GM18519 (cell line): ENCODE data around the gene PHF12.

ENCODE experiments used
- ATAC-seq: cut with Tn5 transposase; IDR thresholded peaks from one replicate; pipeline ENCODE4 v1.9.1; 2021; ENCODE audit warnings: mild to moderate bottlenecking, moderate library complexity; ENCODE audit not compliant: unreplicated experiment, low FRiP score

PHF12 gene

DNA sequence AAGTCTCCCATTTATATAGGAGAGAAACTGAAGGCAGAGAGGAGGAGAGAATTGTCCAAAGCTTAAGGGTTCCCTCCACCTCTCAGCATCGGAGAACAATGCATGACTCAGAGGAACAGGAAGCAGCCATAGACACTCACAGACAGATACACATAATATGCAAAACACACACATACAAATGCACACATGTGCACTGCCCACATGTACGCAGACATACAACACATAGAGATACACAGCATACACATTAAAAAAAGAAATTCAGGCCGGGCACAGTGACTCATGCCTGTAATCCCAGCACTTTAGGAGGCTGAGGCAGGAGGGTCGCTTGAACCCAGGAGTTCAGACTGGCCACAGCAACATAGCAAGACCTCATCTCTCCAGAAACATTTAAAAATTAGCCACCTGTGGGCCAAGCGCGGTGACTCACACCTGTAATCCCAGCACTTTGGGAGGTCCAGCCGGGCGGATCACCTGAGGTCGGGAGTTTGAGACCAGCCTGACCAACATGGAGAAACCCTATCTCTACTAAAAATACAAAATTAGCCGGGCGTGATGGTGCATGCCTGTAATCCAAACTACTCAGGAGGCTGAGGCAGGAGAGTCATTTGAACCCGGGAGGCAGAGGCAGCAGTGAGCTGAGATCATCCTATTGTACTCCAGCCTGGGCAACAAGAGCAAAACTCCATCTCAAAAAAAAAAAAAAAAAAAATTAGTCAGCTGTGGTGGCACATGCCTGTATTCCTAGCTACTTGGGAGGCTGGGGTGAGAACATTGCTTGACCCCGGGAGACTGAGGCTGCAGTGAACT is 85.2 kb downstream of the PHF12 start:
- ATAC-seq: no peak

DNA sequence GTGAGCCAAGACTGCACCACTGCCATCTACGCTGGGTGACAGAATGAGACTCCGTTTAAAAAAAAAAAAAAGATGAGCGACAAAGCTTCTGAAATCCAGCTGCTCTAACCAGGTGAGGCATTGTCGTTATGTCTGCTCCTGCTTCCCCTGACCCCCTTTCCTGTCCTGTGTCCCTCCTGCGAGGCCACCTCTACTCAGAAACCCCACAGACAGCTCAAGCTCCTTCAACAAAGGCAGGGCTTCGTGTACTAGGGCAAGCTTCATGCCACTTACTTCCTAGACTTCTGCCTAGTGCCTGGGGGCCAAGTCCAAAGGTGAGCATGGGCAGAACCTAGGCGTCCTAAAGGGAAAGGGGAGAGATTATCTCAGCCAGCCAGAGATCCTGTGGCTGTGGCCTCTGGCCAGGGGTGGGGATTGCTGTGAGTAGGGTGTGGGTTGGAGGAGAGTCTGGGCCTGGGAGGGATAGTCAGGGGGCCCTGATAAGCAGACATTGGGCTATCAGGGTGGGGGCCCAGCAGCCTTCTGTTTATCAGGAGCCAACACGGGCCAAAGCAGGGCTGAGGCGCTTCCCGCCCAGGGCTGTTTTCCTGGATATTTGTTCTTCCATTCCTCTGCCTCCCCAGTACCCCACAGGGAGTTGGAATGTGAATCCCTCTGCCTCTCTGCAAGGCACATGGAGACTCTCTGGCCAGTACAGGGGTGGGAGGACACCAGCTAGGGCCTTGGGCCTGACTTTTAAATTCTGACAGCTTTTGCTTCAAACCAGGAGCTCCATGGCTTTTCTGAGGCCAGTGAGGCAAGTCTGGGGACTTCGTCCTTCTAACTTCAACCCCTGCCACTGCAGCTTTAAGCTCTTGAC is 86.1 kb downstream of the PHF12 start:
- no peak for ATAC-seq

DNA sequence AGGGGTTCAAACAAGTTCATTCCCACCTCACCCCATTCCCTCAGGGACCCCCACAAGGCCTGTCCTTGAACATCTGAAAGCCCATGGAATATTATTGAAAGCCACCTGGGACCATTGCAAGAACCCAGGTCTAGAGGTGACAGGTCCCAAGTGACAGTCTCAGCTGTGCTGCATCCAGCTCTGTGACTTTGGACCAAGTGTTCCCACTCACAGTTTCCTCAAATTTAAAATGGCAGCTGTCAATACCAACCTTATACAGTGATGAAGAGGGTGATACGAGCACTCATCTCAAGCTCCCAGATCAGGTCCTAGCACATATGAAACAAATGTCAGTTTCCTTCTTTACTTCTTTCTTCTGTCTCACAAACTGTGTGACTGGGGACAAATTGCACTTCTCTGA is 87.4 kb downstream of the PHF12 start:
- ATAC-seq: no peak

DNA sequence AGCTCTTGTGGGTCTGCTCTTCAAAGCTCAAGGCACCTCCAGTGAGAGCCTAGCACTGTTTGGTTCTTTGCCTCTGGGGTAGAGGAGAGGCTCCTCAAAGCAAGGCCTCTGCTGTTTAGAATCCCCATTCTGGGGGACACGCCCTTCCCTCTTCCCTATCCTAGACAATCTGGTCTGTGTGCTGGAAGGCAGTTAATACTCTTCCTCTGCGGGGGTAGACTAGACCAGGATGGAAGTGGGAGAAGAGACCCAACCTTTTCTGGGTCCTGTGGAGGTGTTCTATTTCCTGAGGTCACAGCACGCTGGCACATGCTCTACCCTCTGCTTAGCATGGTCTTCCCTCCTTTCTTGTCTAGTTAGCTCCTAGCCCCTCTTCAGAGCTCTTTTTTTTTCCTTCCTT is 88.8 kb downstream of the PHF12 start:
- no peak for ATAC-seq

DNA sequence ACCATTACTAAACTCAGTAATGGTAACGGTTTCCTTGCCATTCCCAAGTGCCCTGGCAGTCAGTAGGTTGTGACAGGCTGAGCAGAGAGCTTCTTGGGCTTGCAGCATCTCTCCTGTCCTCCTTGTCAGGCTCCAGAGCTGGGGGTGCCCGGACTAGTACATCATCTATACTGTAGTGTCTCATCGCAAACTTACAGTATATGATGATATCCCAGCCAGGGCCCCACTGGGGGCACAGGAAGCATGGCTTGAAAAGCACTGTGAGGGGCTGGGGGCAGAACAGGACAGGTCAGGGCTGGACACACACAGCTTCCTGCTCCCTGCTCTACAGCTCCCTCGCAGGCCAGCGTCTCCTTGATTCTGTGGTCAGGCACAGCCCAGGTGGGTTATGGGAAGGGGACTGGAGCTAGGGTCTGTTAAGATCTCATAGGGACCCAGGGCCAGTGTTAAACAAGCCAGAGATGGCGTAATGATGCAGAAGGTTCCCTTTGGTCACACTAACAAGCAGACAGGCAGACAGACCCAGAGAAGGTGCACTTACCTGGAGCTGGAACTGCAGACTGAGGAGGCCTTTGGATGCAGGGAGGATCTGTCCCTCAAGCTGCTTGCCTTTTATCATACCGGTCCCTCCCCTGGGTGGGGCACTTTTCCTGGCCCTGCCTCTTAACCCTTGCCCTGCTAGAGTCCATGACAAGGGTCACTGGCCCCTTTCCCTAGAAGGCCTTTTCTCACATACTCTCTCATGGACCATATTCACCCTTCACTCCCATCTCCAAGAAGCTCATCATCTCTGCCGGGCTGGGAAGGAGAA is 89.7 kb downstream of the PHF12 start:
- ATAC-seq: no peak

DNA sequence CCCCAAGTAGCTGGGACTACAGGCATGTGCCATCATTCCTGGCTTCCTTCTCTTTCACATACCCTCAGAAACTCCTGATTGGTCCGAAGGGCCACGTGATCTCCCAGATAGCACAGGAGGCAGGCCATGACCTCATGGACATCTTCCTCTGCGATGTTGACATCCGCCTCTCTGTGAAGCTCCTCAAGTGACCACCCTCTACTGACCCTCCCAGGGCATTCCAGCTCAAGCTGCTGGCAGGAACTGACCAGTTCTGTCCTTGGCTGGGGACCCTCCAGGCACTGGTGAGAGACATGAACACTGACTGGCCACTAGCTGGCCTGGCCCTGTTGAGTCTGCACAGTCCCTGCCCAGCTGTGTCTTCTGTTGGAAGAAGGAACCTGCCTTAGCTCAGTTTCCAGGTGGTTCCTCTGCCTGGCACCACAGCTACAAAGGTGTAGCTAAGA is 90.9 kb downstream of the PHF12 start:
- ATAC-seq: no peak

DNA sequence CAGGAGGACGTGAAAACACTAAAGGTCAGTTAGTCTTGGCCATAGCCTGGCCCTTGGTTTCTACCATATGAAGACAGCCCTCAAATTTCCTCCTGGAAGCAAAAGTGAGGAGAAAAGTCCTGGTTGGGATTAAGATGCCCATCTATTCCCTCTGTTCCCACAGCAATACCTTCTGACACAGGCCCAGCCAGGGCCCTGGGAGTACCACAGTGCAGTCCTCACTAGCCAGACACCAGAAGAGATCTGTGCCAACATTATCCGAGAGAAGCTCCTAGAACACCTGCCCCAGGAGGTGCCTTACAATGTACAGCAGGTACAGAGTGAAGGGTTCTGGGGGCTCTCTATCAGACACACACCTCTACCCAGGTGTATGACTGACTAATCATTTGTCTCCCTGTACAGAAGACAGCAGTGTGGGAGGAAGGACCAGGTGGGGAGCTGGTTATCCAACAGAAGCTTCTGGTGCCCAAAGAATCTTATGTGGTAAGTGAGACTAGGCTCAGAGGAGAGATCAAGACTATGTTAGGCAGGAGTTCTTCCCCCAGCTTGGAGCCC is 92.4 kb downstream of the PHF12 start:
- ATAC-seq: no peak

DNA sequence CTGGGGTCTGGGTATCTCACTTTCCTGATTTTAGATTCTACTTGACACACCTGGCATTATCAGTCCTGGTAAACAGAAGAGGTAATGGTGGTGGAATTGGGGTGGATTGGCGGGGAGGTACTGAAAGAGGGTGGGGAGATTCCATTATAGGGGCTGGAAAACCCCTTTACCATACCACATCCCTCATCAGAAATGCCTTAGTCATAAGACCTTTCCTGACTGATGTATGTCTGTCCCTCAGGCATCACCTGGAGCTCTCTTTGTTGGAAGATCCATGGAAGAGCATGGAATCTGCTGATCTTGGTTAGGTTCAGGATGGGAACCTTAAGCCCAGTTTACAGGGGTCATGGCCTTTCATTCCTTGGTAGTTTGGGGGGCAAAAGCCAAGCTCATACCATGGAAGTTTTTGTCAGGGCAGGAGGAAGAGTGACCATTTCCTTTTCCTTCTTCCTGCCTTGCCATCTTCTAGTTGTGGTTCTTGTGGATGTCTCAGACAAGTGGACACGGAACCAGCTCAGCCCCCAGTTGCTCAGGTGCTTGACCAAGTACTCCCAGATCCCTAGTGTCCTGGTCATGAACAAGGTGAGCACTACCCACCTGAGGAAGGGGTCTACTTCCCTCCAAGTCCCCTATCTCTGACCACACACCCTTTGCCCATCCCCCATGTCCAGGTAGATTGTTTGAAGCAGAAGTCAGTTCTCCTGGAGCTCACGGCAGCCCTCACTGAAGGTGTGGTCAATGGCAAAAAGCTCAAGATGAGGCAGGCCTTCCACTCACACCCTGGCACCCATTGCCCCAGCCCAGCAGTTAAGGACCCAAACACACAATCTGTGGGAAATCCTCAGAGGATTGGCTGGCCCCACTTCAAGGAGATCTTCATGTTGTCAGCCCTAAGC is 93.2 kb downstream of the PHF12 start:
- ATAC-seq: no peak

DNA sequence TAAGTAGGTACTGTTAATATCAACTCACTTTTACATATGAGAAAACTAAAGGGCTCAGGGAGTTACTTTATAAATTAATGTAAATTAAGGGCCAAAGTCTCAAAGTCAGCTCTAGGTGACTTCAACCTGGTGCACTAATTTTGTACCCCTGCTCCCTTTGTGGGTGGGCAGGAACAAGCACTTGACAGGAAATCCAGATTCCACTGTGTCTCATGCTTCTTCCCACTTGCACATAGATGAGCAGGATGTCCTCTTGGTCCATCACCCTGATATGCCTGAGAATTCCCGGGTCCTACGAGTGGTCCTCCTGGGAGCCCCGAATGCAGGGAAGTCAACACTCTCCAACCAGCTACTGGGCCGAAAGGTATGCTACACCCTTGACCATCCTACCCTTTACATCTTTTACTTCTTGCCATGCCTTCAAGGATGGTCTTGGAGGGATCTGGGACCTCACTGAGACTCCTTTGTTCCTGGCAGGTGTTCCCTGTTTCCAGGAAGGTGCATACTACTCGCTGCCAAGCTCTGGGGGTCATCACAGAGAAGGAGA is 95.2 kb downstream of the PHF12 start:
- ATAC-seq: no peak

DNA sequence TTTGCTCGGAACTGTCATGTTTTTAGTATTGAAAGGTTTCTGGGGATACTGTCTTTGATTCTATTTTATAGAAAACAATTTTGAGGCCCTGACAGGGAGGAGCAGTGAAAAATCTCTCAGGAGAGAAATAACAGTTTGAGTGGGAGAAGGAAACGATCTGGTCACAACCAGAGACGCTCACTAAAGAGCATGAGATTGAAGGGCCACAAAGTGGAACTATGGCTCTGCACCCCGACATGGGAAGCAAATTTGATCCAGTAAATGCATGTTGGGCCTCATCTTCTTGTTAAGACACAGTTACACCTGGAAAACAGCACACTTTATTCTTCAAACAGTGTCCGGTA is 96.0 kb downstream of the PHF12 start:
- ATAC-seq: no peak
